Measurements from ENCODE around the gene KLHL13.

Gene KLHL13

GRCh38 chrX:117895418-117895817 is 221.2 kb downstream of the KLHL13 start:
- Histone ChIP-seq H3F3A (ENCODE audit: low read depth) (no peaks in the 10 kb centered on the region), H2AFZ (ENCODE audit: low read length) (no peak overlapping the region), H3K4me1 (ENCODE audit: insufficient read depth, low read length, poor library complexity, severe bottlenecking) (no peaks in the 10 kb centered on the region), H3K4me2 (ENCODE audit: low read depth, low read length, poor library complexity, severe bottlenecking) (no peak overlapping the region), H3K27me3 (ENCODE audit: insufficient read depth, low read length, poor library complexity, severe bottlenecking) (no peaks in the 10 kb centered on the region), H3K9me2 (replicated peaks; ENCODE audit: low read depth, low read length) (no peaks in the 10 kb centered on the region), H3K36me3 (ENCODE audit: insufficient read depth, low read length) (no peaks in the 10 kb centered on the region), H3K9me3 (ENCODE audit: insufficient read depth, low read depth, low read length) (no peaks in the 10 kb centered on the region), H3K79me2 (ENCODE audit: insufficient read depth, low read length) (no peaks in the 10 kb centered on the region), H3K9ac (ENCODE audit: low read depth, low read length, poor library complexity, severe bottlenecking) (no peak overlapping the region), H3K4me3 (ENCODE audit: low read length, poor library complexity, severe bottlenecking) (no peak overlapping the region), H4K20me1 (ENCODE audit: insufficient read depth, low read length, poor library complexity, severe bottlenecking) (no peaks in the 10 kb centered on the region)
- no peak for TF ChIP-seq CTCF (conservative IDR thresholded peaks at IDR 0.05; ENCODE audit: low read length)
- no peak for TF ChIP-seq EZH2phosphoT487 (IDR thresholded peaks at IDR 0.05; ENCODE audit: borderline replicate concordance)

- Histone ChIP-seq H3F3A (ENCODE audit: low read depth) (no peaks in the 10 kb centered on the region), H3K79me2 (ENCODE audit: insufficient read depth, low read length) (no peaks in the 10 kb centered on the region), H3K9me3 (ENCODE audit: insufficient read depth, low read depth, low read length) (no peaks in the 10 kb centered on the region), H3K4me2 (ENCODE audit: low read depth, low read length, poor library complexity, severe bottlenecking) (no peak overlapping the region), H4K20me1 (ENCODE audit: insufficient read depth, low read length, poor library complexity, severe bottlenecking) (no peaks in the 10 kb centered on the region), H3K27me3 (ENCODE audit: insufficient read depth, low read length, poor library complexity, severe bottlenecking) (no peaks in the 10 kb centered on the region), H2AFZ (ENCODE audit: low read length) (no peak overlapping the region), H3K4me3 (ENCODE audit: low read length, poor library complexity, severe bottlenecking) (no peak overlapping the region), H3K4me1 (ENCODE audit: insufficient read depth, low read length, poor library complexity, severe bottlenecking) (no peaks in the 10 kb centered on the region), H3K9ac (ENCODE audit: low read depth, low read length, poor library complexity, severe bottlenecking) (no peak overlapping the region), H3K36me3 (ENCODE audit: insufficient read depth, low read length) (no peaks in the 10 kb centered on the region), H3K9me2 (replicated peaks; ENCODE audit: low read depth, low read length) (no peaks in the 10 kb centered on the region)
- TF ChIP-seq CTCF (conservative IDR thresholded peaks at IDR 0.05; ENCODE audit: low read length) = no peak
- TF ChIP-seq EZH2phosphoT487 (IDR thresholded peaks at IDR 0.05; ENCODE audit: borderline replicate concordance) = no peak
Measured at GRCh38 chrX:117892469-117892868, 224.1 kb downstream of the KLHL13 start.

DNA sequence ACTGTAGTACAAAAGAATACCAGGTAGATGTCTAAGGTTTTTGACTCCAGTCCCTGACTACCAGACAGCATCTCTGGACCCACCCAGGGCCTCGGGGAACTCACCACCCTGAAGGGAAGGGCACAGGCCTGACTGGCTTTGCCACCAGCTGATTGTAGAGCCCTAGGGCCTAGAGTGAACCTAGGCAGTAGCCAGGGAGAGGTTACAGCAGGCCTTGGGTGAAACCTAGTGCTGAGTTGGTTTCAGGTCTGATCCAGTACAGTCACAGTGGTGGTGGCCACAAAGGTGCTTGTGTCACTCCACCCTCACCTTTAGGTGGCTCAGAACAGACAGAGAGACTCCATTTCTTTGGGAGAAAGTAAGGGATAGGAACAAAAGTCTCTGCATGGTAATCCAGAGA is 244.8 kb downstream of the KLHL13 start:
- Histone ChIP-seq H3K27me3 (ENCODE audit: insufficient read depth, low read length, poor library complexity, severe bottlenecking) (no peaks in the 10 kb centered on the region), H3F3A (ENCODE audit: low read depth) (no peaks in the 10 kb centered on the region), H3K9ac (ENCODE audit: low read depth, low read length, poor library complexity, severe bottlenecking) (no peak overlapping the region), H3K79me2 (ENCODE audit: insufficient read depth, low read length) (no peaks in the 10 kb centered on the region), H3K36me3 (ENCODE audit: insufficient read depth, low read length) (no peaks in the 10 kb centered on the region), H3K4me1 (ENCODE audit: insufficient read depth, low read length, poor library complexity, severe bottlenecking) (no peaks in the 10 kb centered on the region), H3K4me3 (ENCODE audit: low read length, poor library complexity, severe bottlenecking) (no peak overlapping the region), H3K9me3 (ENCODE audit: insufficient read depth, low read depth, low read length) (no peaks in the 10 kb centered on the region), H3K4me2 (ENCODE audit: low read depth, low read length, poor library complexity, severe bottlenecking) (no peak overlapping the region), H3K9me2 (replicated peaks; ENCODE audit: low read depth, low read length) (no peaks in the 10 kb centered on the region), H2AFZ (ENCODE audit: low read length) (no peak overlapping the region), H4K20me1 (ENCODE audit: insufficient read depth, low read length, poor library complexity, severe bottlenecking) (no peaks in the 10 kb centered on the region)
- TF ChIP-seq EZH2phosphoT487 (IDR thresholded peaks at IDR 0.05; ENCODE audit: borderline replicate concordance) (no peak), CTCF (conservative IDR thresholded peaks at IDR 0.05; ENCODE audit: low read length) (no peak)

Data from Loucy (cell line).